Activated CD4-positive, alpha-beta T cell treated with anti-CD3 and anti-CD28 coated beads, Interleukin-2, amount 50 U/mL, for 24 hours (primary cell): ENCODE measurements around the gene DDC.

Experiments used
- DNase-seq, 2 donors: peaks; one replicate each; pipeline ENCODE4 v3.0.0-alpha.2; 2020; ENCODE audit warnings: low read depth in 1 of 2, low spot score in 1 of 2

DDC gene

GRCh38 chr7:50488379-50488778, 76.8 kb downstream of the DDC start:
- no peak for DNase-seq

- no peak for DNase-seq
These were observed 78.7 kb downstream of the DDC start for GRCh38 chr7:50486512-50486911.

DNA sequence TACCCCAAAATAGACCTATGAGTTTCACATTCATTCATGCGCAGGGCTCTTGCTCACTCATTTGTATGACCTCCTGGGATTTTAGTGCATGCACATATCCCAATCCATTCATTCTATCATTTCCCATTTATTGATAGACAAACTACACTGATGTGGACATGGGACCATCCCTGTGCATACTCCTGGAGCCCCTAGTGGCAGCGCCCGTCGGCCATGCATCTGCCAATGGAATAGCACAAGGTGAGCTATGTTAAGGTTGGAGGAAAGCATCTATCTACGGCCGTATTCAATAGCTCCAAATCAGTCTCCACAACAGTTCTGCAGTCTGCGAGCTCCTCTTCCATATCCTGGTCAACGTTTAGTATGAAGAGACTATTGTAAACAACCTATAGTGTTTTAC, 83.3 kb downstream of the DDC start:
- no peak for DNase-seq

- no peak for DNase-seq
These were observed 84.4 kb downstream of the DDC start for GRCh38 chr7:50480797-50481196.

- no peak for DNase-seq
These were observed 85.3 kb downstream of the DDC start for GRCh38 chr7:50479743-50480517.

- DNase-seq = no peak
These were observed 87.6 kb downstream of the DDC start for GRCh38 chr7:50477640-50478039.

- DNase-seq = no peak
These were observed 88.1 kb downstream of the DDC start for GRCh38 chr7:50476953-50477625.

GRCh38 chr7:50475340-50475739, 89.9 kb downstream of the DDC start:
- no peak for DNase-seq

- no peak for DNase-seq
These were observed 90.6 kb downstream of the DDC start for GRCh38 chr7:50474382-50475160.

- DNase-seq = no peak
These were observed 91.7 kb downstream of the DDC start for GRCh38 chr7:50473531-50473930.

DNA sequence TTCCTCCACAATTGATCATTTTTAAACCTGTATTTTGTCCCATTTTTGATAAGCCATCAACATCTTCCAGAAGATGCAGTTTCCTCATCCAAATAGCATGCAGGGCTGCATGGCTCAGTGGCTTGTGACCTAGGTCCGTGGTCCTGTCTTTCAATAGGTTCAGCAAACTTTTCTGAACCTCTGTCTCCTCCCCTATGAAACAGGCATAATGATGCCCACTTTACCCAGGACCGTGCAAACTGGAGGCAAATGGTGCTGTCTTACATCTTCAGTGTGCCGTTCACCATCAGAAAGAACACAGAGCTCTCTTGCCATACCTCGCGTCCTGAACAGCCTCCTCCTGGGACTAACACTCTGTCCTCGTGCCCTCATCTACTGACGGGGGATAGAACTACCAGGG, 92.8 kb downstream of the DDC start:
- DNase-seq = no peak

GRCh38 chr7:50471970-50472369, 93.2 kb downstream of the DDC start:
- no peak for DNase-seq

GRCh38 chr7:50470250-50471163, 94.7 kb downstream of the DDC start:
- DNase-seq = no peak

GRCh38 chr7:50469181-50469580, 96.0 kb downstream of the DDC start:
- no peak for DNase-seq

GRCh38 chr7:50467817-50468610, 97.2 kb downstream of the DDC start:
- peak; percentile 61 to 77 for DNase-seq

- no peak for DNase-seq
These were observed 98.2 kb downstream of the DDC start for GRCh38 chr7:50466815-50467585.

GRCh38 chr7:50463035-50463434, 102.2 kb downstream of the DDC start:
- no peak for DNase-seq

DNA sequence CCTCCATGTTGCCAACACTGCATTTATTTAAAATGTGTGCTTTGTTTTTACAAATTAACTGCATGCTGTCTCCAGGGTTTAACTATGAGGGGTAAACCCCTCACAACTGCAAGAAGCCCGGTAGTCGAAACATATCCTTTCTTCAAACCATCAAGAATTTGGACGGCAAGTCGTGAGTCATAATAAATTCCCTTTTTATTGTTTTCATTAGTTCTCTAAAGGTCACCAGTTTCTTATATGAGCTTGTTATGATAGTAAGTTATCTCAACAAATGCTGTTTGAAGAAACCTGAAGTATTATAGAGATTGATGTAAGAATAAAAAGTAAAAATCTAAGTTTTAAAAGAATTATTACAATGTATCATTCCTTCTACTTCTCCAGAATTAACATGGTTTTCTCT, 102.8 kb downstream of the DDC start:
- no peak for DNase-seq

DNA sequence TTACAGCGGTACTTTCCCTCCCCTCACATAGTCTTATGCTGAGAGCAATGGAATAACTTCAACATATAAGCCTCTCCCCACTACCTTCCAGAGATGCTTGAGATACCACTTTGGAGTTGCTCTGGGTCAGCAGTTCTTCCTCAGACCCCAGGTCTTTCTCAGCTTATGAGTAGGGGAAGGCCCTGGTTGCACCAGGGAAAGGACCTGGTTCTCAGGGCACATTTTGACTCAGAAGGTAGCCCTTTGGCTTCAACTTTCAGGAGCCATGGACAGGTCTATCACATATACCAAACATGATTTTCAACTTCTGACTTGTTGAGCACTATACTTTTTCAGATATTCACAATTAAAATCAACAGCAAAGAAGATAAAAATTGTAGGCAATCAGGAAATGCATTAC, 103.5 kb downstream of the DDC start:
- no peak for DNase-seq
